ENCODE results near the gene ETNK2.

- TF ChIP-seq POLR2A (IDR thresholded peaks at IDR 0.05; ENCODE audit: low read length) (no peak), GATA1 (IDR thresholded peaks at IDR 0.05; ENCODE audit: low read depth, low read length) (no peak)
Measured at GRCh38 chr1:204085876-204086275, 66.0 kb downstream of the ETNK2 start.

Measured in erythroblast (primary cell).